K562 (cell line): ENCODE measurements around the gene ZBTB49.

ENCODE experiments used
- CTCF ChIP-seq, 3 experiments: IDR thresholded peaks in 2 of 3; conservative IDR thresholded peaks in 1 of 3; 2 replicates each; pipeline ENCODE4 v1.5.1; 2011 to 2012; ENCODE audit warnings: low read length in 3 of 3, mild to moderate bottlenecking in 3 of 3, control low read depth in 2 of 3, improper control_type of control experiment in 1 of 3, inconsistent platforms in 1 of 3, low read depth in 1 of 3, mixed read lengths in 1 of 3, moderate library complexity in 1 of 3; ENCODE audit not compliant: insufficient read depth in 2 of 3
- ESRRA ChIP-seq: fragments of 450-650 bp; IDR thresholded peaks from 2 replicates; pipeline ENCODE4 v1.6.1; 2014; ENCODE audit warnings: low read depth, mild to moderate bottlenecking, moderate library complexity, borderline replicate concordance
- HDAC6 ChIP-seq: IDR thresholded peaks from 2 replicates; pipeline ENCODE4 v1.6.1; 2012; ENCODE audit warnings: low read depth, mild to moderate bottlenecking, control low read depth, inconsistent platforms, low read length, moderate library complexity
- TAF9B ChIP-seq: fragments of 450-650 bp; IDR thresholded peaks from 2 replicates; pipeline ENCODE4 v1.6.1; 2018; ENCODE audit warnings: mild to moderate bottlenecking; ENCODE audit not compliant: partially characterized antibody
- ZFP91 ChIP-seq: sonication (generic); formaldehyde crosslinking; IDR thresholded peaks from 2 replicates; pipeline ENCODE4 v1.8.0; 2022; ENCODE audit warnings: mild to moderate bottlenecking, missing genetic modification reagents
- ZNF263 ChIP-seq: sonication (generic); formaldehyde crosslinking; IDR thresholded peaks from 2 replicates; pipeline ENCODE4 v1.8.0; 2022; ENCODE audit warnings: mild to moderate bottlenecking, missing genetic modification reagents, borderline replicate concordance
- ZNF79 ChIP-seq: fragments of 250-450 bp; sonication (Bioruptor Pico); IDR thresholded peaks from 2 replicates; pipeline ENCODE4 v1.4.0; 2020; ENCODE audit warnings: low read depth, mild to moderate bottlenecking, moderate library complexity

- TF ChIP-seq ZNF263 (CRISPR knock-in tag) (no peak), CTCF (IDR thresholded peaks at IDR 0.05 in 2 of 3, conservative IDR thresholded peaks at IDR 0.05 in 1 of 3; ENCODE audit: insufficient read depth in 2 of 3, low read depth in 1 of 3, low read length in 3 of 3) (no peak), ZFP91 (CRISPR knock-in tag) (no peak), ESRRA (no peak), ZNF79 (CRISPR knock-in tag) (no peak), HDAC6 (no peak), TAF9B (no peak)
Measured at GRCh38 chr4:4320951-4321714, 31.1 kb downstream of the ZBTB49 start.
